ENCODE data around the gene EPS8L1. TPM values are rescaled to one million over a fixed set of nuclear protein-coding genes. Genes with fewer than 3 reads are reported as not detected.

The EPS8L1 gene
- total and polyA plus RNA-seq, 8 donors, result 5.3 to 37.5 (median 14.3) TPM

- peaks cover 2 to 91% of the 10 kb centered on the region in 2 donors for H3K27me3 ChIP-seq
- no peak for TF ChIP-seq CTCF (IDR thresholded peaks at IDR 0.05)
- no peak overlapping the region for H3K27ac ChIP-seq
- H3K9me3 ChIP-seq, result no peaks in the 10 kb centered on the region
- DNase-seq, result peak in 1 of 4 donors; percentile 28
- no peak for ATAC-seq
- H3K36me3 ChIP-seq, result no peaks in the 10 kb centered on the region
- H3K4me3 ChIP-seq, result no peak overlapping the region
- intact Hi-C loops (cut with DNase I), result no loop called here
- H3K4me1 ChIP-seq, result peaks cover 0 to 12% of the 10 kb centered on the region in 2 donors
Measured at GRCh38 chr19:55071913-55072312, 3.8 kb upstream of the EPS8L1 start.

GRCh38 chr19:55076321-55076720 is 652 bp downstream of the EPS8L1 start:
- peaks cover 9 to 87% of the 10 kb centered on the region in 2 donors for H3K27me3 ChIP-seq
- no peak for ATAC-seq
- intact Hi-C loops (cut with DNase I), result no loop called here
- no peaks in the 10 kb centered on the region for H3K36me3 ChIP-seq
- H3K4me1 ChIP-seq, result peaks cover 8 to 27% of the 10 kb centered on the region in 2 donors
- peak overlapping the region in 1 of 2 donors; percentile 6 for H3K4me3 ChIP-seq
- H3K9me3 ChIP-seq, result no peaks in the 10 kb centered on the region
- no peak for TF ChIP-seq CTCF (IDR thresholded peaks at IDR 0.05)
- no peak for DNase-seq
- H3K27ac ChIP-seq, result no peak overlapping the region

GRCh38 chr19:55077106-55077505 is 1.4 kb downstream of the EPS8L1 start:
- ATAC-seq (no peak), DNase-seq (no peak)
- Histone ChIP-seq H3K36me3 (no peaks in the 10 kb centered on the region), H3K4me3 (no peak overlapping the region), H3K9me3 (no peaks in the 10 kb centered on the region), H3K27ac (no peak overlapping the region), H3K4me1 (peaks cover 14 to 34% of the 10 kb centered on the region in 2 donors), H3K27me3 (peaks cover 15 to 87% of the 10 kb centered on the region in 2 donors)
- intact Hi-C loops (cut with DNase I), result no loop called here
- TF ChIP-seq CTCF (IDR thresholded peaks at IDR 0.05), result no peak

- no peak overlapping the region for H3K4me3 ChIP-seq
- peaks cover 14 to 38% of the 10 kb centered on the region in 2 donors for H3K4me1 ChIP-seq
- intact Hi-C loops (cut with DNase I), result no loop called here
- peaks cover 32 to 90% of the 10 kb centered on the region in 2 donors for H3K27me3 ChIP-seq
- no peak for TF ChIP-seq CTCF (IDR thresholded peaks at IDR 0.05)
- ATAC-seq (no peak), DNase-seq (peak in 1 of 4 donors; percentile 20)
- no peaks in the 10 kb centered on the region for H3K9me3 ChIP-seq
- no peaks in the 10 kb centered on the region for H3K36me3 ChIP-seq
- no peak overlapping the region for H3K27ac ChIP-seq
Measured at GRCh38 chr19:55078996-55079395, 3.3 kb downstream of the EPS8L1 start.

GRCh38 chr19:55079400-55080038 is 3.9 kb downstream of the EPS8L1 start:
- no peak overlapping the region for H3K27ac ChIP-seq
- ATAC-seq (no peak), DNase-seq (no peak)
- no peaks in the 10 kb centered on the region for H3K36me3 ChIP-seq
- H3K9me3 ChIP-seq, result no peaks in the 10 kb centered on the region
- peaks cover 14 to 38% of the 10 kb centered on the region in 2 donors for H3K4me1 ChIP-seq
- H3K4me3 ChIP-seq, result no peak overlapping the region
- intact Hi-C loops (cut with DNase I), result no loop called here
- peaks cover 34 to 90% of the 10 kb centered on the region in 2 donors for H3K27me3 ChIP-seq
- TF ChIP-seq CTCF (IDR thresholded peaks at IDR 0.05), result no peak
